ENCODE data around the gene HIPK4.

HIPK4 gene

GRCh38 chr19:40360020-40360707, 29.8 kb downstream of the HIPK4 start:
- no peak for ATAC-seq
- no peak for TF ChIP-seq TOX (CRISPR knock-in tag; IDR thresholded peaks at IDR 0.05; ENCODE audit: borderline replicate concordance)
- TF ChIP-seq ZFP30 (CRISPR knock-in tag; IDR thresholded peaks at IDR 0.05), result no peak
- no peak for TF ChIP-seq ZNF70 (CRISPR knock-in tag; IDR thresholded peaks at IDR 0.05)
- TF ChIP-seq ZC3H10 (CRISPR knock-in tag; IDR thresholded peaks at IDR 0.05), result no peak
- TF ChIP-seq TSHZ2 (CRISPR knock-in tag; IDR thresholded peaks at IDR 0.05), result no peak

GRCh38 chr19:40358773-40359172, 31.2 kb downstream of the HIPK4 start:
- ATAC-seq, result no peak

GRCh38 chr19:40357640-40358039, 32.3 kb downstream of the HIPK4 start:
- no peak for TF ChIP-seq ZFP3 (CRISPR knock-in tag; IDR thresholded peaks at IDR 0.05)
- no peak for TF ChIP-seq GLIS3 (CRISPR knock-in tag; IDR thresholded peaks at IDR 0.05)
- no peak for TF ChIP-seq ZNF565 (CRISPR knock-in tag; conservative IDR thresholded peaks at IDR 0.05; ENCODE audit: low read depth)
- no peak for TF ChIP-seq BACH2 (CRISPR knock-in tag; IDR thresholded peaks at IDR 0.05; ENCODE audit: borderline replicate concordance)
- TF ChIP-seq PPARA (CRISPR knock-in tag; IDR thresholded peaks at IDR 0.05; ENCODE audit: borderline replicate concordance), result no peak
- TF ChIP-seq CSRNP3 (CRISPR knock-in tag; IDR thresholded peaks at IDR 0.05), result no peak
- no peak for TF ChIP-seq RARB (CRISPR knock-in tag; IDR thresholded peaks at IDR 0.05)
- TF ChIP-seq TSHZ2 (CRISPR knock-in tag; IDR thresholded peaks at IDR 0.05), result no peak
- no peak for TF ChIP-seq ESRRG (CRISPR knock-in tag; IDR thresholded peaks at IDR 0.05)
- TF ChIP-seq OSR1 (CRISPR knock-in tag; IDR thresholded peaks at IDR 0.05), result no peak
- TF ChIP-seq PATZ1 (CRISPR knock-in tag; IDR thresholded peaks at IDR 0.05; ENCODE audit: borderline replicate concordance), result no peak
- TF ChIP-seq POU6F1 (CRISPR knock-in tag; IDR thresholded peaks at IDR 0.05; ENCODE audit: borderline replicate concordance, low read depth), result no peak
- no peak for ATAC-seq

More at GRCh38 chr19:40358773-40359172, 31.2 kb downstream of the HIPK4 start:
- no peak for TF ChIP-seq ZC3H10 (CRISPR knock-in tag; IDR thresholded peaks at IDR 0.05)
